NAMALWA (cell line): ENCODE data around the gene CBR4.
"Not testable (repeated sequence)": the region's sequence is repeated elsewhere in the genome, so short reads cannot be mapped to it uniquely, and the experiment has no call there.

Source experiments
- DNase-seq: peaks from one replicate; pipeline ENCODE4 v3.0.0-alpha.2; 2015; ENCODE audit warnings: low spot score

Gene CBR4

GRCh38 chr4:169010125-169011023 is at the start of gene CBR4:
Gene CBR4, minus strand, starts transcription at chr4:169010255. Its CDS starts 166 bp downstream, at chr4:169010089.
- DNase-seq, result peak; percentile 99

GRCh38 chr4:169059306-169060211 is 49.5 kb upstream of the CBR4 start:
- DNase-seq, result no peak

- DNase-seq, result no peak
These were observed 48.3 kb upstream of the CBR4 start for GRCh38 chr4:169058312-169058711.

- no peak for DNase-seq
These were observed 44.8 kb upstream of the CBR4 start for GRCh38 chr4:169054879-169055278.

- DNase-seq, result no peak
These were observed 42.5 kb upstream of the CBR4 start for GRCh38 chr4:169052594-169052945.

- no peak for DNase-seq
These were observed 41.9 kb upstream of the CBR4 start for GRCh38 chr4:169051761-169052593.

- no peak for DNase-seq
These were observed 41.1 kb upstream of the CBR4 start for GRCh38 chr4:169050881-169051760.

GRCh38 chr4:169050284-169050683 is 40.2 kb upstream of the CBR4 start:
- DNase-seq, result no peak

GRCh38 chr4:169048868-169049414 is 38.9 kb upstream of the CBR4 start:
- no peak for DNase-seq

- DNase-seq, result no peak
These were observed 37.9 kb upstream of the CBR4 start for GRCh38 chr4:169047956-169048355.

- DNase-seq, result no peak
These were observed 36.0 kb upstream of the CBR4 start for GRCh38 chr4:169045862-169046584.

- DNase-seq, result no peak
These were observed 34.8 kb upstream of the CBR4 start for GRCh38 chr4:169044714-169045447.

- no peak for DNase-seq
These were observed 32.6 kb upstream of the CBR4 start for GRCh38 chr4:169042608-169043007.

GRCh38 chr4:169040559-169041261 is 30.7 kb upstream of the CBR4 start:
- no peak for DNase-seq

- no peak for DNase-seq
These were observed 29.3 kb upstream of the CBR4 start for GRCh38 chr4:169039251-169039954.

- no peak for DNase-seq
These were observed 27.5 kb upstream of the CBR4 start for GRCh38 chr4:169037506-169037905.

GRCh38 chr4:169035871-169036620 is 26.0 kb upstream of the CBR4 start:
- not testable (repeated sequence) for DNase-seq
